ENCODE results near the gene ATP8B2. TPM values are rescaled to one million over a fixed set of nuclear protein-coding genes. Genes with fewer than 3 reads are reported as not detected.
"Not testable (repeated sequence)": the region's sequence is repeated elsewhere in the genome, so short reads cannot be mapped to it uniquely, and the experiment has no call there.

The ATP8B2 gene, protein sequence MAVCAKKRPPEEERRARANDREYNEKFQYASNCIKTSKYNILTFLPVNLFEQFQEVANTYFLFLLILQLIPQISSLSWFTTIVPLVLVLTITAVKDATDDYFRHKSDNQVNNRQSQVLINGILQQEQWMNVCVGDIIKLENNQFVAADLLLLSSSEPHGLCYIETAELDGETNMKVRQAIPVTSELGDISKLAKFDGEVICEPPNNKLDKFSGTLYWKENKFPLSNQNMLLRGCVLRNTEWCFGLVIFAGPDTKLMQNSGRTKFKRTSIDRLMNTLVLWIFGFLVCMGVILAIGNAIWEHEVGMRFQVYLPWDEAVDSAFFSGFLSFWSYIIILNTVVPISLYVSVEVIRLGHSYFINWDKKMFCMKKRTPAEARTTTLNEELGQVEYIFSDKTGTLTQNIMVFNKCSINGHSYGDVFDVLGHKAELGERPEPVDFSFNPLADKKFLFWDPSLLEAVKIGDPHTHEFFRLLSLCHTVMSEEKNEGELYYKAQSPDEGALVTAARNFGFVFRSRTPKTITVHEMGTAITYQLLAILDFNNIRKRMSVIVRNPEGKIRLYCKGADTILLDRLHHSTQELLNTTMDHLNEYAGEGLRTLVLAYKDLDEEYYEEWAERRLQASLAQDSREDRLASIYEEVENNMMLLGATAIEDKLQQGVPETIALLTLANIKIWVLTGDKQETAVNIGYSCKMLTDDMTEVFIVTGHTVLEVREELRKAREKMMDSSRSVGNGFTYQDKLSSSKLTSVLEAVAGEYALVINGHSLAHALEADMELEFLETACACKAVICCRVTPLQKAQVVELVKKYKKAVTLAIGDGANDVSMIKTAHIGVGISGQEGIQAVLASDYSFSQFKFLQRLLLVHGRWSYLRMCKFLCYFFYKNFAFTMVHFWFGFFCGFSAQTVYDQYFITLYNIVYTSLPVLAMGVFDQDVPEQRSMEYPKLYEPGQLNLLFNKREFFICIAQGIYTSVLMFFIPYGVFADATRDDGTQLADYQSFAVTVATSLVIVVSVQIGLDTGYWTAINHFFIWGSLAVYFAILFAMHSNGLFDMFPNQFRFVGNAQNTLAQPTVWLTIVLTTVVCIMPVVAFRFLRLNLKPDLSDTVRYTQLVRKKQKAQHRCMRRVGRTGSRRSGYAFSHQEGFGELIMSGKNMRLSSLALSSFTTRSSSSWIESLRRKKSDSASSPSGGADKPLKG
- total RNA-seq = 100 to 1,000 TPM; 135 to 138 TPM

DNA sequence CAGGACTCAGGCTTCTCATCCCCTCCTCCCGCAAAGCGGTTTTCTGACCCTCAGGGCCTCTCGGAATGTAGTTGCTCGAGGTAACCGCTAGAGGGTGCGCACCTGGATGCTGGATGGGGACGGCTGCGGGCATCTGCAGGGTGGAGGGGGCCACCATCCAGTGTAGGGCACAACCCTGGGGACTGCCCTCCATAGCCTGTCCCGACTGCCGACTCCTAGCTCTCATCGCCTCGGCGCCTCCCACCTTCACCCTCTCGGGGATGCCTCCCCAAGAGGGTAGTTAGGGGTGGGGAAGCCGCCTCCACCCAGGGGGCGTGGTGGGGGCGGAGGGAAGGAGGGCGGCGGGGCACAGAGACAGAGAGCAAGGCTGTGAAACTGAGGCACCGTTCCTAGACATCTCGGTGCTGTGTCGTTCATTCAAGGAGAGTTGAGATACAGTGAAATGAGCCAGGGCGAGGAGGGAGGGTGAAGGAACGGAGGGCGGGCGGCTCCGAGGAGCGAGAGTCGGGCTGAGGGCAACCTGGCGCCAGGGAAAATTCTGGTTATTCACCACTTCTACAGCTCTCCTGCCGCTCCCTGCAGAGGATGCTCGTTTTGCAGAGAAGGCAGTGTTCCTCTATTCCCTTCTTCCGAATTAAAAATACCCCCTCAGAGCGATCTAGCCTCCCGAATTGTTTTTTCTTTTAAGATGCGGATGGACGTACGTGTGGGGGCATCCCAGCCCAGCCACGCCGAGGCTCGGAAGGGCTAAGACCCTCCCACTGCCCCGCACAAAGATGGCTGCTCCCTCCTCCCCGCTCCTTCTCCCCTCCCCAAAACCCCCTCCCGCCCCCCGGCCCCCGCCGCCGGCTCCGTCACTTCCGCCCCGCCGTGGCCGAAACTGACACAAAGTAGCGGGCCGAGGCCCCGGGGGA is at the start of gene ATP8B2:
TSS of gene ATP8B2 (plus strand) at position 857 of the 914 bp plus-strand sequence. CDS start 2,617 bp downstream, outside the sequence.
- Mint-ChIP-seq H3K9me3 (no peaks in the 10 kb centered on the region), H3K27me3 (peaks cover 19% of the 10 kb centered on the region), H3K4me1 (peaks cover 40% of the 10 kb centered on the region), H3K36me3 (ENCODE audit: low read depth) (peaks cover 10% of the 10 kb centered on the region), H3K4me3 (peak within 1 kb of the TSS; percentile 93), H3K27ac (peak within 1 kb of the TSS; percentile 91)
- ChIA-PET POLR2A (no interaction called here), CTCF (interaction anchor here (0.7 to 5.5 kb wide), 7 partner anchors 10 to 550 kb away, joined by 3 to 71 read pairs (median 3); partner anchors contain the start of gene SLC27A3)
- peak; percentile 85 for DNase-seq

DNA sequence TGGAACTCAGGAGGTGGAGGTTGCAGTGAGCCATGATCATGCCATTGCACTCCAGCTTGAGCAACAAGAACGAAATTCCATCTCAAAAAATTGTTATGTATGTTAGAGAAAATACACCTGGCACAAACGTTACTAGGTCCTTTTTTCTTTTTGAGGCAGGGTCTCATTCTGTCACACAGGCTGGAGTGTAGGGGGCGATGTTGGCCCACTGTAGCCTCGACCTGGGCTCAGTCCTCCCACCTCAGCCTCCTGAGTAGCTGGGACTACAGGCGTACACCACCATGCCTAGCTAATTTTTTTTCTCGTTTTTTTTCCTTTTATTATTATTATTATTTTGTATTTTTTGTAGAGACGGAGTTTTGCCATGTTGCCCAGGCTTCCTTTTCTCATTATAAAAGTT is 48.5 kb upstream of the ATP8B2 start:
- CTCF ChIA-PET = interaction anchor here (0.5 to 1.4 kb wide), 6 partner anchors 21 to 399 kb away, joined by 3 to 6 read pairs (median 4); no protein-coding TSS in a partner anchor
- no peaks in the 10 kb centered on the region for H3K27me3 Mint-ChIP-seq
- no peak overlapping the region for H3K4me3 Mint-ChIP-seq
- H3K36me3 Mint-ChIP-seq (ENCODE audit: low read depth) = peaks cover 18% of the 10 kb centered on the region
- peaks cover 27% of the 10 kb centered on the region for H3K4me1 Mint-ChIP-seq
- peak; percentile 36 for DNase-seq
- no peaks in the 10 kb centered on the region for H3K9me3 Mint-ChIP-seq
- no peak overlapping the region for H3K27ac Mint-ChIP-seq
- POLR2A ChIA-PET = no interaction called here

DNA sequence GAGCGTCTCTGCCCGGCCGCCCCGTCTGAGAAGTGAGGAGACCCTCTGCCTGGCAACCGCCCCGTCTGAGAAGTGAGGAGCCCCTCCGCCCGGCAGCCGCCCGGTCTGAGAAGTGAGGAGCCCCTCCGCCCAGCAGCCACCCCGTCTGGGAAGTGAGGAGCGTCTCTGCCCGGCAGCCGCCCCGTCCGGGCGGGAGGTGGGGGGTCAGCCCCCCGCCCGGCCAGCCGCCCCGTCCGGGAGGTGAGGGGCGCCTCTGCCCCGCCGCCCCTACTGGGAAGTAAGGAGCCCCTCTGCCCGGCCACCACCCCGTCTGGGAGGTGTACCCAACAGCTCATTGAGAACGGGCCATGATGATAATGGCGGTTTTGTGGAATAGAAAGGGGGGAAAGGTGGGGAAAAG is 37.7 kb upstream of the ATP8B2 start:
- H3K27ac Mint-ChIP-seq; H3K36me3 Mint-ChIP-seq (ENCODE audit: low read depth); DNase-seq; H3K9me3 Mint-ChIP-seq; H3K4me1 Mint-ChIP-seq; POLR2A ChIA-PET; CTCF ChIA-PET; H3K4me3 Mint-ChIP-seq: not testable (repeated sequence)
- peaks cover 20% of the 10 kb centered on the region for H3K27me3 Mint-ChIP-seq

DNA sequence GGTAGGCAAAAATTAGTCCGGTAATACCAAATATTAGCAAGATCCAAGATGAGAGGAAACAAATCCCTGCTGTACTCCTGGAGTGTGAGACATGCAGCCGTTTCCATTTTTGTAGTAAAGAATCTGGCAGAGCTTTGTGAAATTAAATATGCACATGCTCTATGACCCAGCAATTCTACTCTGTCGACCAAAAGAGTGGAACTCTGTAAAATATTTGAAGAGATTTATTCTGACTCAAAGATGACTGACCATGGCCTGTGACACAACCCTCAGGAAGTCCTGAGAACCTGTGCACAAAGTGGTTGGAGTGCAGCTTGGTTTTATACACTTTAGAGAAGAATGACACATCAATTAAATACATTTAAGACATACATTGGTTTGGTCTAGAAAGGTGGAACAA is 36.7 kb upstream of the ATP8B2 start:
- Mint-ChIP-seq H3K4me1 (peaks cover 2% of the 10 kb centered on the region), H3K36me3 (ENCODE audit: low read depth) (no peaks in the 10 kb centered on the region), H3K27ac (no peak overlapping the region), H3K27me3 (peaks cover 20% of the 10 kb centered on the region), H3K9me3 (peaks cover 10% of the 10 kb centered on the region), H3K4me3 (no peak overlapping the region)
- no peak for DNase-seq
- POLR2A ChIA-PET = no interaction called here
- CTCF ChIA-PET = no interaction called here

DNA sequence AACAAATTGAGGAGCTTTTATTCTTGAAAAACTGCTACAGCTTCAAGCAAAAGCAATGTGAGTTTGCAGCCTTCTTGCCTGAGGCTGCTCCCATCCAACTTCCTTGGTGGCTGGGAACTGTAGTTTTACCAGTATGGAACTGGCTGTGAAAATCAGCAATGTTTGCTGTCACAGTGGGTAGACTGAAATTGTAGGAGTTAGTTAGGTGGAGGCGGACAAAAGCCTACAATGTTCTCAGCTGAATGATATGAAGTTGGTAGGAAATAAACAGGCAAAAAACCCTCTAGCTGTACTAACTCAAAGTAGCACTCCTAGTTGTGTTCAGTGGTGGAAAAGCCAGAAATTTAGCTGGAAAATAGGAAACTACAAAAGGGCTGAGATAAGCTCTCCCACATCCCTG is 34.4 kb upstream of the ATP8B2 start:
- Mint-ChIP-seq H3K4me1 (no peaks in the 10 kb centered on the region), H3K9me3 (peaks cover 16% of the 10 kb centered on the region), H3K4me3 (no peak overlapping the region), H3K27ac (no peak overlapping the region), H3K36me3 (ENCODE audit: low read depth) (peaks cover 5% of the 10 kb centered on the region), H3K27me3 (peaks cover 23% of the 10 kb centered on the region)
- ChIA-PET POLR2A (no interaction called here), CTCF (interaction anchor here (0.6 to 0.7 kb wide), 4 partner anchors 12 to 546 kb away, joined by 3 to 5 read pairs (median 4); no protein-coding TSS in a partner anchor)
- no peak for DNase-seq

DNA sequence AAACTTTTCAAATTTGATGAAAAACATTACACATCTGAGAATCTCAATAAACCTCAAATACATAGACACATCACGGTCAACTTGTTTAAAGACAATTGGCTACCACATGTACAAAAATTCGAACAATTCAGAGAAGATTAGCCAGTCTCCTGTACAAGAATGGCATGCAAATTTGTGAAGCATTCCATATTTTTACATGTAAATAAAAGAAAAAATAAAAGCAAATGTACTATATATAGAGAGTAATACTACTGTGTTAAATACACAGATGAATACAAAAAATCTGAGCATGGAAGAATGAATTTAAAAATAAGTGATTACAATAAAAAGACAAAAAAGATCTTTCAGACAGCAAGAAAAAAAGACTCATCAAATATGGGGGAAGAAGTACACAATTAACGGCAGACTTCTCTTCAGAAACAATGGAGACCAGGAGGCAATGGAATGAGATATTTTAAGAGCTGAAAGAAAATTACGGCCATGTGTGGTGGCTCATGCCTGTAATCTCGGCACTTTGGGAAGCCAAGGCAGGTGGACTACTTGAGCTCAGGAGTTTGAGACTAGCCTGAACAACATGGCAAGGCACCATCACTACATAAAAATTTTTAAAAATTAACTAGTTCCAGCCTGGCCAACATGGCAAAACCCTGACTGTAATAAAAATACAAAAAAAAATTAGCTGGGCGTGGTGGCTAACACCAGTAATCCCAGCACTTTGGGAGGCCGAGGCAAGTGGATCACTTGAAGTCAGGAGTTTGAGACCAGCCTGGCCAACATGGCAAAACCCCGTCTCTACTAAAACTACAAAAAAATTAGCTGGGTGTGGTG is 29.7 kb upstream of the ATP8B2 start:
- DNase-seq = no peak
- Mint-ChIP-seq H3K36me3 (ENCODE audit: low read depth) (peaks cover 5% of the 10 kb centered on the region), H3K27me3 (peaks cover 13% of the 10 kb centered on the region), H3K4me3 (no peak overlapping the region), H3K4me1 (no peaks in the 10 kb centered on the region), H3K27ac (no peak overlapping the region), H3K9me3 (peaks cover 18% of the 10 kb centered on the region)
- ChIA-PET POLR2A (no interaction called here), CTCF (interaction anchor here (1.0 to 1.6 kb wide), 2 partner anchors 30 to 104 kb away, joined by 3 read pairs; partner anchors contain the start of gene TPM3)

DNA sequence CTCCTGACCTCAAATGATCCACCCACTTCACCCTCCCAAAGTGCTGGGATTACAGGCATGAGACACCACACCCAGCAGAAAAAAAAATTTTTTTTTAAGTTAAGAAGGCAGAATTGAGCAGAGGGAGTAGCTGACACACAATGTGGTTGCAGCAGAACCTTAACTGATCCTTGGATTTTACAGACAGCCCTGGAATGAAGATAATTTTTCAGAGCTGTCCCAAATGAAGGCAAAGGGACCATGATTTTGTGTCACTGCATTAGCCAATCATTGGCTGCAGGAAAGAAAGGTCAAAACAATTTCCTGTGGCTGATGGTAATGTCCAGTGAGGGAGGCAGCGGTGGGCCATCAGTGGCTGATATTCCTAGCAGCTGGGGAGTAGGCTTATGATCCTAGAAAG is 23.7 kb upstream of the ATP8B2 start:
- Mint-ChIP-seq H3K9me3 (peaks cover 5% of the 10 kb centered on the region), H3K4me3 (no peak overlapping the region), H3K4me1 (no peaks in the 10 kb centered on the region), H3K27ac (no peak overlapping the region), H3K27me3 (peaks cover 2% of the 10 kb centered on the region), H3K36me3 (ENCODE audit: low read depth) (no peaks in the 10 kb centered on the region)
- CTCF ChIA-PET = interaction anchor here (0.6 kb wide), 1 partner anchor 14 kb away, joined by 3 read pairs; no protein-coding TSS in a partner anchor
- POLR2A ChIA-PET = no interaction called here
- no peak for DNase-seq

DNA sequence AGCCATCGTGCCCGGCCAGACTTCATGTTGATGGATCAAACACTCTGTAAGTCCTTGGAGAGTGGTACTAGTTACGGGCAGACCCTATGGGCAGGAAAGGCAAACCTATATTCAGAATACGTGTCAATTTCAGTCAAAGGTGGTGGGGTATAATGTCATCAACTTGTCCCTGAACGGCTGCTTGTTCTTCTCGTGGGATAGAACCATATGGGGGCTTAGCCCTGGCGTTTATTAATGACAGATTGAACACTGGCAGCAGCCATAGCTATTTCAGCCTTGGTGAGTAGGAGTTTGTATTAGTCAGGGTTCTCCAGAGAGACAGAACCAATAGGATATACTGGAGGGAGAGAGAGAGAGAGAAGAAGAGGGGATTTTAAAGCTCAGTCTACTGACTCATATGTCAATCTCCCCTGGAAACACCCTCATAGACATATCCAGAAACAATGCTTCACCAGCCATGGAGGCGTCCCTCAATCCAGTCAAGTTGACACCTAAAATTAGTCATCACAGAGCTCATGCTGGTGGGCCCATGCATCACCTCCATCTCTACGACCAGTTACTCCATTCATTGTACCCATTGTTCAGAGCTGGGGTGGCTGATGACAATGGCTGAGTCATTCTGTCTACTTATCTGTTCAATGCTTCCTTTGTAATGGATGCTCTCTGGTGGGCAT is 20.5 kb upstream of the ATP8B2 start:
- ChIA-PET CTCF (interaction anchor here (1.6 to 1.9 kb wide), 5 partner anchors 9 to 41 kb away, joined by 4 to 6 read pairs (median 4); no protein-coding TSS in a partner anchor), POLR2A (no interaction called here)
- H3K4me3 Mint-ChIP-seq = no peak overlapping the region
- H3K27ac Mint-ChIP-seq = no peak overlapping the region
- H3K36me3 Mint-ChIP-seq (ENCODE audit: low read depth) = no peaks in the 10 kb centered on the region
- peaks cover 13% of the 10 kb centered on the region for H3K4me1 Mint-ChIP-seq
- no peaks in the 10 kb centered on the region for H3K27me3 Mint-ChIP-seq
- no peak for DNase-seq
- H3K9me3 Mint-ChIP-seq = peaks cover 9% of the 10 kb centered on the region

DNA sequence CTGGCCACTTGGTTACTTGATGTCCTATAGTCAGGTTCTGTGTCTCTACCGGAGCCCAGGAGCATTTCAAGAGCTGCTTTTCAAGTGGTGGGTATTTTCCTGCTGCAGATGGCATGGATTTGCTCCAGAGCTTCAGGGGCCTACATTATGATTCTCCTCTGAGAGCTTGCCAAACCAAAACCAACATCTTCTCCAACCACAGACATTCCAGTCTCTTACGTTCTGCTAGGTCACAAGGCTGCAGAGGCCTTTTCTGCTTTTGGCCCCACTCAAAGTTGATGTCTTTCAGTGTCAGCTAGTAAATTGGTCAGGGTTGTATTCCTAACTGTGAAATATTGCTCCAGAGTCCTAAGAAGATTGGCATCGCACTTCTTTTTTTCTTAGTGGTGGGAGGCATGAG is 19.2 kb upstream of the ATP8B2 start:
- CTCF ChIA-PET = interaction anchor here (0.8 to 1.9 kb wide), 6 partner anchors 8 to 42 kb away, joined by 3 to 6 read pairs (median 4); no protein-coding TSS in a partner anchor
- H3K36me3 Mint-ChIP-seq (ENCODE audit: low read depth) = no peaks in the 10 kb centered on the region
- no peaks in the 10 kb centered on the region for H3K27me3 Mint-ChIP-seq
- H3K27ac Mint-ChIP-seq = no peak overlapping the region
- H3K4me1 Mint-ChIP-seq = peaks cover 13% of the 10 kb centered on the region
- DNase-seq = no peak
- POLR2A ChIA-PET = no interaction called here
- no peak overlapping the region for H3K4me3 Mint-ChIP-seq
- peaks cover 9% of the 10 kb centered on the region for H3K9me3 Mint-ChIP-seq

DNA sequence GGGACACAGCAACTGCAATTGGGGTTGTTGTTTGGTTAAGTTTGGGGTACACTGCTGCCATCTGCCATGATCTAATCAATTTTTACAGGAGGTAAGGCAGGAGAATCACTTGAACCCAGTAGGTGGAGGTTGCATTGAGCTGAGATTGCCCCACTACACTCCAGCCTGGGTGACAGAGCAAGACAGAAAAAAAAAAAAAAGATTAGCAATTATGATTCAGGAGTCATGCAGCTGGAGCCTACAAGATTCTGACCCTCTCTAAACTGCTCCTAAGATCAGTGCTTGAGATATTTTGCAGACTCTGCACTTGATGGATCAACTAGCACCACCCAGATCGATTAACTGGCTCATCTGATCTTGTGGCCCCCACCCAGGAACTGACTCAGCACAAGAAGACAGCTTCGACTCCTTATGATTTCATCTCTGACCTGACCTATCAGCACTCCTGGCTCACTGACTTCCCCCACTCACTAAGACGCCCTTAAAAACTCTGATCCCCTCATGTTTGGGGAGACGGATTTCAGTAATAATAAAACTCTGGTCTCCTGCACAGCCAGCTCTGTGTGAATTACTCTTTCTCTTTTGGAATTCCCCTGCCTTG is 17.6 kb upstream of the ATP8B2 start:
- H3K4me3 Mint-ChIP-seq; DNase-seq; H3K36me3 Mint-ChIP-seq (ENCODE audit: low read depth); H3K9me3 Mint-ChIP-seq; POLR2A ChIA-PET; H3K27me3 Mint-ChIP-seq: not testable (repeated sequence)
- CTCF ChIA-PET = interaction anchor here (0.6 to 1.3 kb wide), 2 partner anchors 18 to 21 kb away, joined by 3 read pairs; no protein-coding TSS in a partner anchor
- Mint-ChIP-seq H3K27ac (peak overlapping the region; percentile 62), H3K4me1 (peaks cover 13% of the 10 kb centered on the region)

Data from activated CD4-positive, alpha-beta T cell treated with anti-CD3 and anti-CD28 coated beads, Interleukin-2, amount 10 ng/mL, durations not matched to agents 7 days and 5 days (primary cell).